Neural cell (in vitro differentiated cells): Measurements from ENCODE around the gene EFEMP2. TPM values are rescaled to one million over a fixed set of nuclear protein-coding genes. Genes with fewer than 3 reads are reported as not detected.

Experiments
- H2AFZ ChIP-seq: fragments of 200-600, 300-800 bp; sonication (generic), shearing (Covaris generic); 2 replicates; pipeline ENCODE4 v1.6.0; 2014; ENCODE audit warnings: low read depth, mild to moderate bottlenecking, antibody characterized with exemption, low read length, moderate library complexity
- H3F3A ChIP-seq: fragments of 200-600 bp; shearing (Covaris generic); 2 replicates; pipeline ENCODE4 v1.6.1; 2016; ENCODE audit warnings: mild to moderate bottlenecking, moderate library complexity, mixed read lengths, antibody characterized with exemption, low read length; ENCODE audit not compliant: insufficient read depth, poor library complexity, severe bottlenecking
- H3K27ac ChIP-seq: fragments of 200-600, 300-800 bp; sonication (generic), shearing (Covaris generic); 2 replicates; pipeline ENCODE4 v1.5.1; 2014; ENCODE audit warnings: mild to moderate bottlenecking, low read length, moderate library complexity
- H3K27me3 ChIP-seq: fragments of 300-800, 200-600 bp; sonication (generic), shearing (Covaris generic); 2 replicates; pipeline ENCODE4 v1.6.0; 2014; ENCODE audit warnings: mild to moderate bottlenecking, low read depth, low read length, moderate library complexity; ENCODE audit not compliant: insufficient read depth
- H3K36me3 ChIP-seq: fragments of 300-800, 200-600 bp; sonication (generic), shearing (Covaris generic); 2 replicates; pipeline ENCODE4 v1.5.1; 2014; ENCODE audit warnings: mild to moderate bottlenecking, antibody characterized with exemption, low read length, moderate library complexity; ENCODE audit not compliant: insufficient read depth
- H3K4me2 ChIP-seq: fragments of 300-800, 200-600 bp; sonication (generic), shearing (Covaris generic); 2 replicates; pipeline ENCODE4 v1.6.0; 2014; ENCODE audit warnings: mild to moderate bottlenecking, low read length
- H3K4me3 ChIP-seq: fragments of 300-800, 200-600 bp; sonication (generic), shearing (Covaris generic); 2 replicates; pipeline ENCODE4 v1.5.1; 2014; ENCODE audit warnings: mild to moderate bottlenecking, low read length, moderate library complexity
- H3K79me2 ChIP-seq: fragments of 200-600 bp; shearing (Covaris generic); replicated peaks from 2 replicates; pipeline ENCODE4 v1.6.0; 2014; ENCODE audit warnings: mild to moderate bottlenecking, low read length, moderate library complexity; ENCODE audit not compliant: insufficient read depth
- H3K9ac ChIP-seq: fragments of 300-800, 200-600 bp; sonication (generic), shearing (Covaris generic); 2 replicates; pipeline ENCODE4 v1.6.1; 2016; ENCODE audit warnings: mild to moderate bottlenecking, low read length, mixed read lengths
- H3K9me2 ChIP-seq: fragments of 200-600 bp; shearing (Covaris generic); 2 replicates; pipeline ENCODE4 v1.6.1; 2016; ENCODE audit warnings: mild to moderate bottlenecking, low read length, mixed read lengths; ENCODE audit not compliant: insufficient read depth
- H3K9me3 ChIP-seq: fragments of 200-600, 300-800 bp; sonication (generic), shearing (Covaris generic); 2 replicates; pipeline ENCODE4 v1.6.1; 2016; ENCODE audit warnings: mild to moderate bottlenecking, mixed run types, low read length, moderate library complexity, mixed read lengths
- H4K20me1 ChIP-seq: fragments of 200-600 bp; shearing (Covaris generic); 2 replicates; pipeline ENCODE4 v1.6.1; 2016; ENCODE audit warnings: mild to moderate bottlenecking, mixed run types; ENCODE audit not compliant: insufficient read depth
- EP300 ChIP-seq: fragments of 450-650 bp; conservative IDR thresholded peaks from 2 replicates; pipeline ENCODE4 v1.6.1; 2014; ENCODE audit warnings: antibody characterized with exemption, mild to moderate bottlenecking, moderate library complexity; ENCODE audit not compliant: poor library complexity, severe bottlenecking
- EZH2 ChIP-seq: fragments of 200-600, 300-800 bp; shearing (Covaris generic), sonication (generic); IDR thresholded peaks from 2 replicates; pipeline ENCODE4 v1.6.1; 2014; ENCODE audit warnings: antibody characterized with exemption, low read length, borderline replicate concordance, mild to moderate bottlenecking; ENCODE audit not compliant: insufficient read depth, poor library complexity, severe bottlenecking
- MXI1 ChIP-seq: fragments of 450-650 bp; conservative IDR thresholded peaks from 2 replicates; pipeline ENCODE4 v1.6.1; 2014; ENCODE audit warnings: antibody characterized with exemption, mild to moderate bottlenecking; ENCODE audit not compliant: poor library complexity, severe bottlenecking
- POLR2AphosphoS5 ChIP-seq: IDR thresholded peaks from 2 replicates; pipeline ENCODE4 v1.6.1; 2012
- RAD21 ChIP-seq: fragments of 450-650 bp; conservative IDR thresholded peaks from 2 replicates; pipeline ENCODE4 v1.6.1; 2014; ENCODE audit warnings: antibody characterized with exemption, mild to moderate bottlenecking, moderate library complexity
- SMC3 ChIP-seq: fragments of 450-650 bp; conservative IDR thresholded peaks from 2 replicates; pipeline ENCODE4 v1.6.1; 2014; ENCODE audit warnings: antibody characterized with exemption, mild to moderate bottlenecking, moderate library complexity; ENCODE audit not compliant: poor library complexity
- TAF1 ChIP-seq: IDR thresholded peaks from 2 replicates; pipeline ENCODE4 v1.6.1; 2012; ENCODE audit warnings: low read depth
- polyA plus RNA-seq: library from polyadenylated mRNA; depleted of rRNA; stranded (reverse); fragments of >200 nt; gene quantifications from 2 replicates; pipeline ENCODE4 v1.2.3, GENCODE V29; 2014
- TF ChIP-seq, protein P1 (sequence below): fragments of 450-650 bp; IDR thresholded peaks from 2 replicates; pipeline ENCODE4 v1.5.1; 2014; ENCODE audit warnings: antibody characterized with exemption, mild to moderate bottlenecking, moderate library complexity; ENCODE audit not compliant: poor library complexity, severe bottlenecking
- TF ChIP-seq, protein P2 (sequence below): IDR thresholded peaks from 2 replicates; pipeline ENCODE4 v1.6.1; 2012; ENCODE audit warnings: borderline replicate concordance

The EFEMP2 gene
- polyA plus RNA-seq, 1 donor from 2014 or later, result 0.67 TPM

DNA sequence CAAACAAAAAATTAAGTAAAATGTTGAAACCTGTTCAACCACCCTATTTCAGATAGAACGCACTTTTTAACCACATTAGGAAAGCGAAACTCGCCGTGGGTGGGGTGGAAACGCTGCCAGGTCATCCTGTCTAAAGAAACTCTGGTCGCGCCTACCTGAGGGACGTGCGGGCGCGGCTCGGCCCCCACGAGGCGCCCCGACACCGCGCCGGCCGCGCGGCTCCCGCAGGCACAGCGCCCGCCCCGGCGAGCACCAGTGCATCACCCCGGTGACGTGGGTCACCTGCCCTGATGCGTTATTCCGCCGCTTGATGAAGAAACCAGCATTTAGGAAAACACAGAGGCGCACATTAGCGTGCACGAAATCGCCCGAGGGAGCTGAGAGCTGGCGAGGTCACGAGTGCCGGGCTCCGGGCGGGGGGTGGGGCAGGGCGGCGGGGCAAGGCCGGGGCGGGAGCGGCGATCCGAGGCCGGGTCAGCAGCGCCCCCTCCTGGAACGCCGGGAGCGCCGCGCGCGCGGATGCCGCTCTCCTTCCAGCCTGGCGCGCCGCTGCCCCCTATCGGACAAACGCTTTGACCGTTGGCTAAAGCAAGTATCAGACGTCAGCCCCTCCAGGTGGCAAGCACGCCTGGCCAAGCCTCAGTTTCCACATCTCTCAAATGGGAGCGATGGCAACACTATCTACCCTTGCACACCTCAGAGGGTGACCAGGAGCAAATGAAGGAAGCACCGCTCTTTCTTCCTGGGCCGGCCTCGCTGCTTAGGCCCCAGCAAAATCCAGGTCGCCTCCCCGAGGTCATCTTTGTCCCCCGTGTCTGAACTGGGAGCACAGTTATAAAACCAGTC, 54.5 kb downstream of the EFEMP2 start:
- no peak overlapping the region for H3K27ac ChIP-seq
- H3K9ac ChIP-seq, result peak overlapping the region; percentile 66
- TF ChIP-seq EP300 (peak; percentile 26), MXI1 (peak; percentile 71), RAD21 (peak; percentile 80), TAF1 (no peak), SMC3 (peak; percentile 77), EZH2 (no peak), POLR2AphosphoS5 (peak; percentile 1)
- TF ChIP-seq, protein P1, sequence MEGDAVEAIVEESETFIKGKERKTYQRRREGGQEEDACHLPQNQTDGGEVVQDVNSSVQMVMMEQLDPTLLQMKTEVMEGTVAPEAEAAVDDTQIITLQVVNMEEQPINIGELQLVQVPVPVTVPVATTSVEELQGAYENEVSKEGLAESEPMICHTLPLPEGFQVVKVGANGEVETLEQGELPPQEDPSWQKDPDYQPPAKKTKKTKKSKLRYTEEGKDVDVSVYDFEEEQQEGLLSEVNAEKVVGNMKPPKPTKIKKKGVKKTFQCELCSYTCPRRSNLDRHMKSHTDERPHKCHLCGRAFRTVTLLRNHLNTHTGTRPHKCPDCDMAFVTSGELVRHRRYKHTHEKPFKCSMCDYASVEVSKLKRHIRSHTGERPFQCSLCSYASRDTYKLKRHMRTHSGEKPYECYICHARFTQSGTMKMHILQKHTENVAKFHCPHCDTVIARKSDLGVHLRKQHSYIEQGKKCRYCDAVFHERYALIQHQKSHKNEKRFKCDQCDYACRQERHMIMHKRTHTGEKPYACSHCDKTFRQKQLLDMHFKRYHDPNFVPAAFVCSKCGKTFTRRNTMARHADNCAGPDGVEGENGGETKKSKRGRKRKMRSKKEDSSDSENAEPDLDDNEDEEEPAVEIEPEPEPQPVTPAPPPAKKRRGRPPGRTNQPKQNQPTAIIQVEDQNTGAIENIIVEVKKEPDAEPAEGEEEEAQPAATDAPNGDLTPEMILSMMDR, result peak; percentile 94
- TF ChIP-seq, protein P2, sequence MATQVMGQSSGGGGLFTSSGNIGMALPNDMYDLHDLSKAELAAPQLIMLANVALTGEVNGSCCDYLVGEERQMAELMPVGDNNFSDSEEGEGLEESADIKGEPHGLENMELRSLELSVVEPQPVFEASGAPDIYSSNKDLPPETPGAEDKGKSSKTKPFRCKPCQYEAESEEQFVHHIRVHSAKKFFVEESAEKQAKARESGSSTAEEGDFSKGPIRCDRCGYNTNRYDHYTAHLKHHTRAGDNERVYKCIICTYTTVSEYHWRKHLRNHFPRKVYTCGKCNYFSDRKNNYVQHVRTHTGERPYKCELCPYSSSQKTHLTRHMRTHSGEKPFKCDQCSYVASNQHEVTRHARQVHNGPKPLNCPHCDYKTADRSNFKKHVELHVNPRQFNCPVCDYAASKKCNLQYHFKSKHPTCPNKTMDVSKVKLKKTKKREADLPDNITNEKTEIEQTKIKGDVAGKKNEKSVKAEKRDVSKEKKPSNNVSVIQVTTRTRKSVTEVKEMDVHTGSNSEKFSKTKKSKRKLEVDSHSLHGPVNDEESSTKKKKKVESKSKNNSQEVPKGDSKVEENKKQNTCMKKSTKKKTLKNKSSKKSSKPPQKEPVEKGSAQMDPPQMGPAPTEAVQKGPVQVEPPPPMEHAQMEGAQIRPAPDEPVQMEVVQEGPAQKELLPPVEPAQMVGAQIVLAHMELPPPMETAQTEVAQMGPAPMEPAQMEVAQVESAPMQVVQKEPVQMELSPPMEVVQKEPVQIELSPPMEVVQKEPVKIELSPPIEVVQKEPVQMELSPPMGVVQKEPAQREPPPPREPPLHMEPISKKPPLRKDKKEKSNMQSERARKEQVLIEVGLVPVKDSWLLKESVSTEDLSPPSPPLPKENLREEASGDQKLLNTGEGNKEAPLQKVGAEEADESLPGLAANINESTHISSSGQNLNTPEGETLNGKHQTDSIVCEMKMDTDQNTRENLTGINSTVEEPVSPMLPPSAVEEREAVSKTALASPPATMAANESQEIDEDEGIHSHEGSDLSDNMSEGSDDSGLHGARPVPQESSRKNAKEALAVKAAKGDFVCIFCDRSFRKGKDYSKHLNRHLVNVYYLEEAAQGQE, result no peak

DNA sequence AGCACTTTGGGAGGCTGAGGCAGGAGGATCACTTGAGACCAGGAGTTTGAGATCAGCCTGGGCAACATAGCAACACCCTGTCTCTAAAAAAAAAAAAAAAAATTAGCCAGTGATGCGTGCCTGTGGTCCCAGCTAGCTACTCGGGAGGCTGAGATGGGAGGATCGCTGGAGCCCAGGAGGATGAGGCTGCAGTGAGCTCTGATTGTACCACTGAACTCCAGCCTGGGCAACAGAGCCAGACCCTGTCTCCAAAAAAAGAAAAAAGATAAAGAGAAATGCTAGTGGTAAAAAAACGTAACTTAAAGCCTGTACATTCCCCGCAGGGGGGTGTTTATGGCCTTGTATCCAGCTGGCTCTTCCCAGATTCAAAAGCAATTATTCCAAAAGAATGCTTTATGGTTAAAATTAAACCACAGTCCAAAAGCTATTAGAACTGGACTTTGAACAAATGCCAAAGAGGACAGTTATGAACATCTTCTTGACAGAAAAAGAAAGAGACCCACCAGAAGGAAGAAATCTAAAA, 55.2 kb downstream of the EFEMP2 start:
- Histone ChIP-seq H3K36me3 (no peaks in the 10 kb centered on the region), H3K9me3 (no peaks in the 10 kb centered on the region), H3F3A (no peaks in the 10 kb centered on the region), H3K27ac (no peak overlapping the region), H3K9me2 (no peaks in the 10 kb centered on the region), H3K4me3 (peak overlapping the region; percentile 64), H3K27me3 (no peaks in the 10 kb centered on the region), H2AFZ (peak overlapping the region; percentile 41), H4K20me1 (no peaks in the 10 kb centered on the region), H3K79me2 (no peaks in the 10 kb centered on the region), H3K9ac (peak overlapping the region; percentile 66), H3K4me2 (peak overlapping the region; percentile 74)
- TF ChIP-seq EZH2 (no peak), POLR2AphosphoS5 (no peak), RAD21 (no peak)
- TF ChIP-seq, protein P2, result no peak

More for the DNA sequence above, 54.5 kb downstream of the EFEMP2 start:
- H3K4me3 ChIP-seq, result peak overlapping the region; percentile 64
- H3K9me3 ChIP-seq, result no peaks in the 10 kb centered on the region
- H3F3A ChIP-seq, result no peaks in the 10 kb centered on the region
- no peaks in the 10 kb centered on the region for H4K20me1 ChIP-seq
- peak overlapping the region; percentile 41 for H2AFZ ChIP-seq
- H3K36me3 ChIP-seq, result no peaks in the 10 kb centered on the region
- H3K27me3 ChIP-seq, result no peaks in the 10 kb centered on the region
- H3K4me2 ChIP-seq, result peak overlapping the region; percentile 74
- H3K9me2 ChIP-seq, result no peaks in the 10 kb centered on the region
- H3K79me2 ChIP-seq, result no peaks in the 10 kb centered on the region
